ACHN (cell line): Measurements from ENCODE around the gene ECEL1.
"Not testable (repeated sequence)": the region's sequence is repeated elsewhere in the genome, so short reads cannot be mapped to it uniquely, and the experiment has no call there.

Source experiments
- DNase-seq: peaks from one replicate; pipeline ENCODE4 v3.0.0-alpha.2; 2015
- in situ Hi-C: cut with HindIII; loops from 2 replicates; pipeline ENCODE4 v1.10.0; 2017; ENCODE audit warnings: low sequenced_read_pairs, low pct_ligation_motif_present, low pct_unique_long_range_greater_than_20kb

The ECEL1 gene

GRCh38 chr2:232487385-232488096 is at the start of gene ECEL1:
TSS of gene ECEL1 (minus strand) at chr2:232487834. CDS start at chr2:232486653, 1,181 bp downstream.
- DNase-seq = no peak
- in situ Hi-C loops = no loop called here

- DNase-seq = no peak
- in situ Hi-C loops = no loop called here
Observed at GRCh38 chr2:232537079-232537478, 49.4 kb upstream of the ECEL1 start.

GRCh38 chr2:232535761-232536530 is 48.3 kb upstream of the ECEL1 start:
- no peak for DNase-seq
- in situ Hi-C loops = no loop called here

- DNase-seq = no peak
- in situ Hi-C loops = no loop called here
Observed at GRCh38 chr2:232534940-232535651, 47.5 kb upstream of the ECEL1 start.

GRCh38 chr2:232533944-232534710 is 46.5 kb upstream of the ECEL1 start:
- no peak for DNase-seq
- in situ Hi-C loops = no loop called here

- in situ Hi-C loops, DNase-seq: not testable (repeated sequence)
Observed at GRCh38 chr2:232532821-232533220, 45.2 kb upstream of the ECEL1 start.

- DNase-seq = no peak
- in situ Hi-C loops = no loop called here
Observed at GRCh38 chr2:232532419-232532818, 44.8 kb upstream of the ECEL1 start.

- in situ Hi-C loops = no loop called here
- DNase-seq = no peak
Observed at GRCh38 chr2:232530626-232531260, 43.1 kb upstream of the ECEL1 start.

GRCh38 chr2:232529806-232530547 is 42.3 kb upstream of the ECEL1 start:
- no peak for DNase-seq
- in situ Hi-C loops = no loop called here

- DNase-seq = no peak
- in situ Hi-C loops = no loop called here
Observed at GRCh38 chr2:232528746-232529460, 41.3 kb upstream of the ECEL1 start.

- in situ Hi-C loops = no loop called here
- no peak for DNase-seq
Observed at GRCh38 chr2:232527905-232528470, 40.4 kb upstream of the ECEL1 start.

- in situ Hi-C loops = no loop called here
- no peak for DNase-seq
Observed at GRCh38 chr2:232526372-232526941, 38.8 kb upstream of the ECEL1 start.

GRCh38 chr2:232525791-232526371 is 38.2 kb upstream of the ECEL1 start, which contains the start of gene CHRND:
TSS of gene CHRND (plus strand) at chr2:232526160. CDS start at chr2:232526216, 56 bp downstream.
- in situ Hi-C loops = no loop called here
- no peak for DNase-seq

GRCh38 chr2:232525199-232525598 is 37.6 kb upstream of the ECEL1 start:
- no peak for DNase-seq
- in situ Hi-C loops = no loop called here

- in situ Hi-C loops = no loop called here
- DNase-seq = no peak
Observed at GRCh38 chr2:232524771-232525170, 37.1 kb upstream of the ECEL1 start.
